ENCODE results near the gene GAK.

Gene GAK

DNA sequence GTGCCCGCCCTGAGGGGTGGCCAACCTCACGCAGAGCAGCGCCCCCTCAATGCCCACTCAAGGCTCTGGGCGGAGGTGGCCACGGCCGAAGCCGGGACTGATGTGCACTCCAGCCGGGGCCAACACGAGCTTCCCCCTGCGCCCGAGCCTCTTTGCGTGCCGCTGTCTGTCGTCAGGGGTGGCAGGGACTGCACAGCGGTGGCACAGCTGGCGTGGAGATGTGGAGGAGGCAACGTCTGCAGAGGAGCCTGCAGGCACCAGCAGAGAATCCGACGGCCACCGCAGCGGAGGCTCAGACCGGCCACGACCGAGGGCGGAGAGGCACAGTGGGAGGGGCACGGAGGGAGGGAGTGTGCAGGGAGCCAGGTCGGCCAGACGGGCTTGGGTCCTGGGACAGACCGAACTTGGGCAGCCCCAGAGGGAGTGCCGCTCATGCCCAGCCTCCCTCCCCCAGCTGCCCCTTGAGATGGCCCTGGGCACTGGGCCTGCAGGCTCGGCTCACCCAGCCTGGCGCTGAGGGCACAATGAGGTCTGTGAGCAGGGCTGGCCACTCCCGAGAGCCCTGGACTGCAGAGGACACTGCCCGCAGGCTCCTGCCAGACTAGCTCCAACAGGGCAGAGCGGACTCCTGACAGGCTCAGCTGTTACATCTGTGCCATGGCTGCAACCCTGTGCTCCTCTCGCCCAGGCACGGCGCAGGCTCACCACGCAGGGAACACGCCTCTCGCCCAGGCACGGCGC, 59.7 kb downstream of the GAK start:
- H4K20me1 ChIP-seq (ENCODE audit: low read depth, low read length) = no peaks in the 10 kb centered on the region
- H2AFZ ChIP-seq (ENCODE audit: low read depth, low read length, severe bottlenecking) = no peak overlapping the region
- no peak overlapping the region for H3K27ac ChIP-seq (ENCODE audit: low read depth, low read length)
- no peaks in the 10 kb centered on the region for H3F3A ChIP-seq (ENCODE audit: insufficient read depth)
- H3K79me2 ChIP-seq (ENCODE audit: insufficient read depth, low read length) = no peaks in the 10 kb centered on the region
- no peaks in the 10 kb centered on the region for H3K36me3 ChIP-seq (ENCODE audit: low read length)
- H3K4me3 ChIP-seq (ENCODE audit: insufficient read depth, low read length, poor library complexity, severe bottlenecking) = no peak overlapping the region
- TF ChIP-seq, protein P1, sequence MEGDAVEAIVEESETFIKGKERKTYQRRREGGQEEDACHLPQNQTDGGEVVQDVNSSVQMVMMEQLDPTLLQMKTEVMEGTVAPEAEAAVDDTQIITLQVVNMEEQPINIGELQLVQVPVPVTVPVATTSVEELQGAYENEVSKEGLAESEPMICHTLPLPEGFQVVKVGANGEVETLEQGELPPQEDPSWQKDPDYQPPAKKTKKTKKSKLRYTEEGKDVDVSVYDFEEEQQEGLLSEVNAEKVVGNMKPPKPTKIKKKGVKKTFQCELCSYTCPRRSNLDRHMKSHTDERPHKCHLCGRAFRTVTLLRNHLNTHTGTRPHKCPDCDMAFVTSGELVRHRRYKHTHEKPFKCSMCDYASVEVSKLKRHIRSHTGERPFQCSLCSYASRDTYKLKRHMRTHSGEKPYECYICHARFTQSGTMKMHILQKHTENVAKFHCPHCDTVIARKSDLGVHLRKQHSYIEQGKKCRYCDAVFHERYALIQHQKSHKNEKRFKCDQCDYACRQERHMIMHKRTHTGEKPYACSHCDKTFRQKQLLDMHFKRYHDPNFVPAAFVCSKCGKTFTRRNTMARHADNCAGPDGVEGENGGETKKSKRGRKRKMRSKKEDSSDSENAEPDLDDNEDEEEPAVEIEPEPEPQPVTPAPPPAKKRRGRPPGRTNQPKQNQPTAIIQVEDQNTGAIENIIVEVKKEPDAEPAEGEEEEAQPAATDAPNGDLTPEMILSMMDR (IDR thresholded peaks at IDR 0.05; ENCODE audit: insufficient read depth, low read length, poor library complexity, severe bottlenecking) = no peak
- no peak for TF ChIP-seq EZH2phosphoT487 (conservative IDR thresholded peaks at IDR 0.05; ENCODE audit: low read length)
- H3K9me3 ChIP-seq (ENCODE audit: insufficient read depth, low read length) = no peaks in the 10 kb centered on the region
- H3K9me2 ChIP-seq (replicated peaks; ENCODE audit: insufficient read depth, low read length) = no peaks in the 10 kb centered on the region
- no peak overlapping the region for H3K9ac ChIP-seq (ENCODE audit: low read length)
- no peaks in the 10 kb centered on the region for H3K27me3 ChIP-seq (ENCODE audit: low read length)
- H3K4me2 ChIP-seq (ENCODE audit: low read depth, low read length, poor library complexity, severe bottlenecking) = no peak overlapping the region

GRCh38 chr4:871484-871883, 60.6 kb downstream of the GAK start:
- H3K36me3 ChIP-seq (ENCODE audit: low read length) = no peaks in the 10 kb centered on the region

DNA sequence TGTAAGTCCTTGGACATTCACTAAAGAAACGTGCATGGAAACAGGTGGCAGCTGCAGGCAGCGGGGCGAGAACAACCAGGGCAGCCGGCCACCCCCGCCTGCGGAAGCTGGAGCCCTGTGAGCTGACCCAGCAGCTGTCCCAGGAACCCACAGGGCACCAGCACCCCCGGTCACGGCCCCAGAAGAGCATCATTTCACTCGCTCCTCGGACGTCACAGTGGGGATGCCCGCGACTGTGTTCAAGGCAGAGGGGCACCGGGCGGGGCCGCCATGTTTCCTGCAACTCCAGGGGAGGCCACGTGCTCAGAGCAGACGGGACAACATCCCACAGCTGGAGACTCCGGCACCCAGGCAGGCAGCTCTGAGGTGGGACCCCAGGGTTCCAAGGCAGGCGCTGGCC, 61.2 kb downstream of the GAK start:
- H3K36me3 ChIP-seq (ENCODE audit: low read length) = no peaks in the 10 kb centered on the region

More at GRCh38 chr4:871484-871883, 60.6 kb downstream of the GAK start:
- no peaks in the 10 kb centered on the region for H3F3A ChIP-seq (ENCODE audit: insufficient read depth)
- no peak overlapping the region for H2AFZ ChIP-seq (ENCODE audit: low read depth, low read length, severe bottlenecking)
- H3K9me3 ChIP-seq (ENCODE audit: insufficient read depth, low read length) = no peaks in the 10 kb centered on the region
- H3K4me2 ChIP-seq (ENCODE audit: low read depth, low read length, poor library complexity, severe bottlenecking) = no peak overlapping the region
- no peak overlapping the region for H3K27ac ChIP-seq (ENCODE audit: low read depth, low read length)
- H3K9ac ChIP-seq (ENCODE audit: low read length) = no peak overlapping the region
- no peaks in the 10 kb centered on the region for H4K20me1 ChIP-seq (ENCODE audit: low read depth, low read length)
- H3K4me3 ChIP-seq (ENCODE audit: insufficient read depth, low read length, poor library complexity, severe bottlenecking) = no peak overlapping the region
- no peaks in the 10 kb centered on the region for H3K9me2 ChIP-seq (replicated peaks; ENCODE audit: insufficient read depth, low read length)
- TF ChIP-seq, protein P1 (IDR thresholded peaks at IDR 0.05; ENCODE audit: insufficient read depth, low read length, poor library complexity, severe bottlenecking) = no peak
- TF ChIP-seq EZH2phosphoT487 (conservative IDR thresholded peaks at IDR 0.05; ENCODE audit: low read length) = no peak
- H3K79me2 ChIP-seq (ENCODE audit: insufficient read depth, low read length) = no peaks in the 10 kb centered on the region
- H3K27me3 ChIP-seq (ENCODE audit: low read length) = no peaks in the 10 kb centered on the region

More for the DNA sequence above, 61.2 kb downstream of the GAK start:
- H3K4me3 ChIP-seq (ENCODE audit: insufficient read depth, low read length, poor library complexity, severe bottlenecking) = no peak overlapping the region
- TF ChIP-seq, protein P1 (IDR thresholded peaks at IDR 0.05; ENCODE audit: insufficient read depth, low read length, poor library complexity, severe bottlenecking) = no peak
- TF ChIP-seq EZH2phosphoT487 (conservative IDR thresholded peaks at IDR 0.05; ENCODE audit: low read length) = no peak
- H3K27ac ChIP-seq (ENCODE audit: low read depth, low read length) = no peak overlapping the region
- no peak overlapping the region for H2AFZ ChIP-seq (ENCODE audit: low read depth, low read length, severe bottlenecking)
- no peaks in the 10 kb centered on the region for H3F3A ChIP-seq (ENCODE audit: insufficient read depth)
- no peaks in the 10 kb centered on the region for H3K9me3 ChIP-seq (ENCODE audit: insufficient read depth, low read length)
- H3K27me3 ChIP-seq (ENCODE audit: low read length) = no peaks in the 10 kb centered on the region
- no peak overlapping the region for H3K4me2 ChIP-seq (ENCODE audit: low read depth, low read length, poor library complexity, severe bottlenecking)
- no peaks in the 10 kb centered on the region for H3K79me2 ChIP-seq (ENCODE audit: insufficient read depth, low read length)
- H3K9me2 ChIP-seq (replicated peaks; ENCODE audit: insufficient read depth, low read length) = no peaks in the 10 kb centered on the region
- H4K20me1 ChIP-seq (ENCODE audit: low read depth, low read length) = no peaks in the 10 kb centered on the region
- H3K9ac ChIP-seq (ENCODE audit: low read length) = no peak overlapping the region

Measured in SU-DHL-6 (cell line).